Mesothelial cell of epicardium (in vitro differentiated cells): ENCODE data around the gene UGT1A10. TPM values are rescaled to one million over a fixed set of nuclear protein-coding genes. Genes with fewer than 3 reads are reported as not detected.
"Not testable (repeated sequence)": the region's sequence is repeated elsewhere in the genome, so short reads cannot be mapped to it uniquely, and the experiment has no call there.

Experiments used
- DNase-seq, 2 experiments: peaks; one replicate each; pipeline ENCODE4 v3.0.0; 2021; ENCODE audit warnings: low spot score in 2 of 2; ENCODE audit not compliant: unreplicated experiment in 2 of 2
- H3K27ac Mint-ChIP-seq: 2 replicates; pipeline ENCODE4 v1.8.0; 2021; ENCODE audit warnings: mixed read lengths
- H3K27me3 Mint-ChIP-seq: 2 replicates; pipeline ENCODE4 v1.8.0; 2021; ENCODE audit warnings: low read depth, mixed read lengths
- H3K36me3 Mint-ChIP-seq: 2 replicates; pipeline ENCODE4 v1.8.0; 2021; ENCODE audit warnings: mixed read lengths
- H3K4me1 Mint-ChIP-seq: 2 replicates; pipeline ENCODE4 v1.8.0; 2021; ENCODE audit warnings: mixed read lengths
- H3K4me3 Mint-ChIP-seq: 2 replicates; pipeline ENCODE4 v1.8.0; 2021; ENCODE audit warnings: mild to moderate bottlenecking, moderate library complexity, mixed read lengths
- H3K9me3 Mint-ChIP-seq: 2 replicates; pipeline ENCODE4 v1.8.0; 2021; ENCODE audit warnings: mixed read lengths
- total RNA-seq: library from RNA; stranded (reverse); gene quantifications from 3 replicates; pipeline ENCODE4 v1.2.1, GENCODE V29; 2021
- TF ChIP-seq, protein P1 (sequence below): fragments of 200-600 bp; sonication (generic); IDR thresholded peaks from one replicate; pipeline ENCODE4 v1.5.0; 2021; ENCODE audit warnings: antibody characterized with exemption; ENCODE audit not compliant: unreplicated experiment

The UGT1A10 gene
- total RNA-seq, 1 donor from 2014 or later, result not detected

DNA sequence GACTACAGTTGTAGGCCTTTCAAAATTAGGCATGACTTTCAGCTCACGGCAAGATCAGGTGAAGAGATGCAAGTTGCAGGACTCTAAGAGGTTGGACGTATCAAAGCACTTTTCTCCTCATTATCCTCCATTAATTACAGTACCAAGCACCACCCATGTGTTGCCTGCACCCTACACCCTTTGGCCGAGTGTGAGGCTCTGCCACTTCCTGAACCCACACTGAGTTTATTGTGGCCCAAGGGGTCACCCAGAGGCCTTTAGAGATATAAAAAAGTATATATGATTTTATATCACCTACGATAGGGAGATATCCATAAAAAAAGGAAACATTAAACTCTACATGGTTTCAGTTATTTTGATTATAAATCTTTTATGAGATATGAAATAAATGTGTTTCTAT, 16.0 kb upstream of the UGT1A10 start:
- H3K4me1 Mint-ChIP-seq, result no peaks in the 10 kb centered on the region
- no peak overlapping the region for H3K27ac Mint-ChIP-seq
- TF ChIP-seq, protein P1, sequence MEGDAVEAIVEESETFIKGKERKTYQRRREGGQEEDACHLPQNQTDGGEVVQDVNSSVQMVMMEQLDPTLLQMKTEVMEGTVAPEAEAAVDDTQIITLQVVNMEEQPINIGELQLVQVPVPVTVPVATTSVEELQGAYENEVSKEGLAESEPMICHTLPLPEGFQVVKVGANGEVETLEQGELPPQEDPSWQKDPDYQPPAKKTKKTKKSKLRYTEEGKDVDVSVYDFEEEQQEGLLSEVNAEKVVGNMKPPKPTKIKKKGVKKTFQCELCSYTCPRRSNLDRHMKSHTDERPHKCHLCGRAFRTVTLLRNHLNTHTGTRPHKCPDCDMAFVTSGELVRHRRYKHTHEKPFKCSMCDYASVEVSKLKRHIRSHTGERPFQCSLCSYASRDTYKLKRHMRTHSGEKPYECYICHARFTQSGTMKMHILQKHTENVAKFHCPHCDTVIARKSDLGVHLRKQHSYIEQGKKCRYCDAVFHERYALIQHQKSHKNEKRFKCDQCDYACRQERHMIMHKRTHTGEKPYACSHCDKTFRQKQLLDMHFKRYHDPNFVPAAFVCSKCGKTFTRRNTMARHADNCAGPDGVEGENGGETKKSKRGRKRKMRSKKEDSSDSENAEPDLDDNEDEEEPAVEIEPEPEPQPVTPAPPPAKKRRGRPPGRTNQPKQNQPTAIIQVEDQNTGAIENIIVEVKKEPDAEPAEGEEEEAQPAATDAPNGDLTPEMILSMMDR, result no peak
- DNase-seq, result no peak
- peaks cover 33% of the 10 kb centered on the region for H3K9me3 Mint-ChIP-seq
- H3K27me3 Mint-ChIP-seq, result peaks cover 11% of the 10 kb centered on the region
- H3K36me3 Mint-ChIP-seq, result no peaks in the 10 kb centered on the region
- H3K4me3 Mint-ChIP-seq, result no peak overlapping the region

DNA sequence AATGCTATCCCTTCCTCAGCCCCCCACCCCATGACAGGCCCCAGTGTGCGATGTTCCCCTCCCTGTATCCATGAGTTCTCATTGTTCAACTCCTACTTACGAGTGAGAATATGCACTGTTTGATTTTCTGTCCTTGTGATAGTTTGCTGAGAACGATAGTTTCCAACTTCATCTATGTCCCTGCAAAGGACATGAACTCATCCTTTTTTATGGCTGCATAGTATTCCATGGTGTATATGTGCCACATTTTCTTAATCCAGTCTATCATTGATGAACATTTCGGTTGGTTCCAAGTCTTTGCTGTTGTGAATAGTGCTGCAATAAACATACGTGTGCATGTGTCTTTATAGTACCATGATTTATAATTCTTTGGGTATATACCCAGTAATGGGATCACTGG, 14.4 kb upstream of the UGT1A10 start:
- H3K27me3 Mint-ChIP-seq, DNase-seq, H3K4me3 Mint-ChIP-seq, H3K36me3 Mint-ChIP-seq, H3K4me1 Mint-ChIP-seq, H3K27ac Mint-ChIP-seq: not testable (repeated sequence)
- H3K9me3 Mint-ChIP-seq, result peaks cover 25% of the 10 kb centered on the region

DNA sequence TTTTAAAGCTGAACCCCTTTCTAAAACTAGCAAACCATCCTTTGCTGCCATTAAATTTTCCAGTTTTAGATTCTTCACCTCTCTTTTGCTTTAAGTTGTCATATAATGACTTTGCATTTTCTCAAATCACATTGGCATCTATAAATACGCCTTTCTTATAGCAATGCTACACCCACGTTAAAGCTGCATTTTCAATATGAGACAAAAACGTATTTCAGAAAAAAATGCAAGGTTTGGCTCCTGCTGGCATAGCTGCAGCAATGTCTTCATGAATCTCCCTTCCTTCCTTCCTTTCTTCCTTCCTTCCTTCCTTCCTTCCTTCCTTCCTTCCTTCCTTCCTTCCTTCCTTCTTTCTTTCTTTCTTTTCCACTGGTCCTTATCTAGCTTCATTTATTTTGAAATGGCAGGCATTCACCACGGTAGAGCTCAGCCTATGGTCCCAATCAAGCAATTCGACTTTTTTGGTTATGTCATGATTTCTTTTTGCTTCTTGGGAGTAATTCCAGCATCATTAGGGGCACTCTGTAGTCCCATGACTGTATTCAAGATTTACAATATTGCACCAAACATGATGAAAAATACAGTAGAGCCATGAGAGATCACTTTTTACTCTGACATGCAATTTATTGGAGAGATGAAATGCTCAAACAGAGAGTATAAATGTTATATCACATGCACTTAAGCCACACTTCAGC, 8.8 kb upstream of the UGT1A10 start:
- H3K27ac Mint-ChIP-seq, result no peak overlapping the region
- TF ChIP-seq, protein P1, result no peak
- H3K27me3 Mint-ChIP-seq, result peaks cover 15% of the 10 kb centered on the region
- H3K4me1 Mint-ChIP-seq, result no peaks in the 10 kb centered on the region
- peaks cover 45% of the 10 kb centered on the region for H3K9me3 Mint-ChIP-seq
- no peak overlapping the region for H3K4me3 Mint-ChIP-seq
- no peak for DNase-seq
- no peaks in the 10 kb centered on the region for H3K36me3 Mint-ChIP-seq

DNA sequence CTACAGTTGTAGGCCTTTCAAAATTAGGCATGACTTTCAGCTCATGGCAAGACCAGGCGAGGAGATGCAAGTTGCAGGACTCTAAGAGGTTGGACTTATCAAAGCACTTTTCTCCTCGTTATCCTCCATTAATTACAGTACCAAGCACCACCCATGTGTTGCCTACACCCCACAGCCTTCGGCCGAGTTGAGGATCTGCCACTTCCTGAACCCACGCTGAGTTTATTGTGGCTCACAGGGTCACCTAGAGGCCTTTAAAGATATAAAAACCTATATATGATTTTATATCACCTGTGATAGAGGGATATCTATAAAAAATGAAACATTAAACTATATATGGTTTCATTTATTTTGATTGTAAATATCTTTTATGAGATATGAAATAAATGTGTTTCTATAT, 2.6 kb downstream of the UGT1A10 start:
- Mint-ChIP-seq H3K9me3 (peaks cover 19% of the 10 kb centered on the region), H3K27ac (no peak overlapping the region), H3K36me3 (no peaks in the 10 kb centered on the region), H3K27me3 (peaks cover 30% of the 10 kb centered on the region), H3K4me1 (no peaks in the 10 kb centered on the region), H3K4me3 (no peak overlapping the region)
- TF ChIP-seq, protein P1, result no peak
- no peak for DNase-seq

DNA sequence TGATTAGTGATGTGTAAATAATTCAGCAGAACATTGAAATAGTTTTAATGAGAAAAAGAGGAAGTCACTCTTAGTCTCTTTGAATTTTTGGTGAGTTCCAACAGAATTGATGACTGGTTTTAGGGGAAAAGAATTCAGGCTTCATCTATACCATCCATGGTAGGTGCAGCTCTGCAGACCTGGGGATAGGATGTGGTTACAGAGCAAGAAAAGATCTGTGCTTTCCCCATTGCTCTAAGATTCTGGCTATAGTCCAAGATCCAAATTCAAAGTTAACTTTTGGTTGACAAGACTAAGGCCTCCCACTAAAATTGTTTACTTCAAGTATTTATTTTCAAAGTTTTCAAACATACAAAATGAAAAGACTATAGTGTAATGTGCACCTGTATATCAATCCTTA, 3.6 kb downstream of the UGT1A10 start:
- Mint-ChIP-seq H3K4me1 (no peaks in the 10 kb centered on the region), H3K27me3 (peaks cover 22% of the 10 kb centered on the region), H3K36me3 (no peaks in the 10 kb centered on the region), H3K9me3 (peaks cover 21% of the 10 kb centered on the region), H3K27ac (no peak overlapping the region), H3K4me3 (no peak overlapping the region)
- DNase-seq, result no peak
- TF ChIP-seq, protein P1, result no peak

DNA sequence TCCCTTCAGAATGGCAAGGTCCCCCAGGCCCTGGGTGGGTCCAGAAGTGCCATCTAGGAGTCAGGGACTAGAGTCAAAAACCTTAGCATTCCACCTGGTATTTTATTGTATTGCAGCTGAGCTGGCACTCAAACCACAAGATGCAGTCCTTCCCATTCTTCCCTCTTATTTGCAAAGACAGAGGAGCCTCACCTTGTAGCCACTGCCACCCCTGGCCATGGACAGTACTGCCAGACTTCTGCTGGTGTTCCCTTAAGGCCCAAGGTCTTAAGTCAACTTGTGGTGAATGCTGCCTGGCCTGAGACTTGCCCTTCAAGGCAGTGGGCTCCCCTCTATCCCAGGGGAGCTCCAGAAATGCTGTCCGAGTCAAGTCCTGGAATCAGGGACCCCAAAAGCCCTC, 6.9 kb downstream of the UGT1A10 start:
- no peaks in the 10 kb centered on the region for H3K4me1 Mint-ChIP-seq

DNA sequence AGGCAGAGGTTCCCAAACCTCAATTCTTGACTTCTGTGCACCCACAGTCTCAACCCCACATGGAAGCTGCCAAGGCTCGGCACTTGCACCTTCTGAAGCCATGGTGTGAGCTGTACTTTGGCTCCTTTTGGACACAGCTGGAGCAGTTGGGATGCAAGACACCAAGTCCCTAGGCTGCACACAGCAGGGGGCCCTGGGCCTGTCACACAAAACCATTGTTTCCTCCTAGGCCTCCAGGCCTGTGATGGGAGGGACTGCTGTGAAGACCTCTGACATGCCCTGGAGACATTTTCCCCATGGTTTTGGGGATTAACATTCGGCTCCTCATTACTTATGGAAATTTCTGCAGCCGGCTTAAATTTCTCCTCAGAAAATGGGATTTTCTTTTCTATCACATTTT, 9.8 kb downstream of the UGT1A10 start:
- H3K4me3 Mint-ChIP-seq, H3K36me3 Mint-ChIP-seq, DNase-seq, H3K4me1 Mint-ChIP-seq, H3K27ac Mint-ChIP-seq, H3K27me3 Mint-ChIP-seq: not testable (repeated sequence)
- peaks cover 39% of the 10 kb centered on the region for H3K9me3 Mint-ChIP-seq

More for the DNA sequence above, 6.9 kb downstream of the UGT1A10 start:
- Mint-ChIP-seq H3K36me3 (no peaks in the 10 kb centered on the region), H3K4me3 (no peak overlapping the region), H3K27me3 (peaks cover 11% of the 10 kb centered on the region), H3K9me3 (peaks cover 39% of the 10 kb centered on the region), H3K27ac (no peak overlapping the region)
- DNase-seq, result no peak
- TF ChIP-seq, protein P1, result no peak
